ENCODE data around the gene OXA1L.

- TF ChIP-seq POLR2AphosphoS5 (IDR thresholded peaks at IDR 0.05; ENCODE audit: low read depth, low read length) (no peak), REST (IDR thresholded peaks at IDR 0.05; ENCODE audit: insufficient read depth in 1 of 2, low read depth in 2 of 2, low read length in 2 of 2) (no peak), SIN3A (IDR thresholded peaks at IDR 0.05; ENCODE audit: borderline replicate concordance, insufficient read depth, low read length) (no peak), TAF1 (IDR thresholded peaks at IDR 0.05; ENCODE audit: borderline replicate concordance, insufficient read depth, low read length) (no peak)
Measured at GRCh38 chr14:22721213-22721612, 45.3 kb upstream of the OXA1L start.
